G401.6 (cell line): ENCODE data around the gene COX5A.
"Not testable (repeated sequence)": the region's sequence is repeated elsewhere in the genome, so short reads cannot be mapped to it uniquely, and the experiment has no call there.

Experiments
- FAIRE-seq: peaks from 2 replicates; lab custom pipeline; 2012; peaks lifted over from hg19 to GRCh38; lab: Jason Lieb, UNC

The COX5A gene

DNA sequence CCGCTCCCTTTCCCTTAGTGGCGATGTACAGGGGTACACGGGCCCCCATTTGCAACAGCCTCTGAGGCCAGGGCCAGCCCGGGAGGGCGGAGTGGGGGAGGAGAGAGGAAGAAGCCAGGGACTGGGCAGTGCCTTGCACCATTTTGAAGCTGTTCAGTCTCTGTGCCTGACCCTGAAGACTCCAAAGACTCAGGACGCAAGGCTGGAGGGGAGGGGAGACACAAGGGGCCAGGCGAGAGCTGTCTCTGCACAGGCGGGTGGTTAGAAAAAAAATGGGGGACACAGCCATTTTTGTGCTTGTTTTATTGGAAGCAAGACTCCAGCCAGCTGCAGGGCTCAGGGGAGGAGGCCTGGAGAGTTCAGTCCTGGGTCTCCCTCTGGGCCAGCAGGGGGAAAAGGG is 17.1 kb upstream of the COX5A start:
- FAIRE-seq, result no peak

GRCh38 chr15:74954515-74954914 is 16.6 kb upstream of the COX5A start:
- no peak for FAIRE-seq

GRCh38 chr15:74951006-74951405 is 13.1 kb upstream of the COX5A start:
- no peak for FAIRE-seq

GRCh38 chr15:74950078-74950908 is 12.4 kb upstream of the COX5A start:
- peak; percentile 71 for FAIRE-seq

- FAIRE-seq, result no peak
Measured at GRCh38 chr15:74937272-74937589, 642 bp downstream of the COX5A start.

DNA sequence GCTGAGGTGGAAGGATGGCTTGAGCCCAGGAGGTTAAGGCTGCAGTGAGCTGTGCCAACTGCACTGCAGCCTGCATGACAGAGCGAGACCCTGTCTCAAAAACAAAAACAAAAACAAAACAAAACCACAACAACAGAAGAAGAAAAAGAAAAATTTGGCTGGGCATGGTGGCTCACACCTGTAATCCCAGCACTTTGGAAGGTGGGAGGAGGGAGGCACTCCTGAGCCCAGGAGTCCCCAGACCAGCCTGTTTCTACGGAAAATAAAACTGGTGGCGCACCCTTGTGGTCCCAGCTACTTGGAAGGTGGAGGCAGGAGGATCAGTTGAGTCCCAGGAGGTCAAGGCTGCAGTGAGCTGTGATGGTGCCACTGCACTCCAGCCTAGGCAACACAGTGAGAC is 2.7 kb downstream of the COX5A start:
- not testable (repeated sequence) for FAIRE-seq

DNA sequence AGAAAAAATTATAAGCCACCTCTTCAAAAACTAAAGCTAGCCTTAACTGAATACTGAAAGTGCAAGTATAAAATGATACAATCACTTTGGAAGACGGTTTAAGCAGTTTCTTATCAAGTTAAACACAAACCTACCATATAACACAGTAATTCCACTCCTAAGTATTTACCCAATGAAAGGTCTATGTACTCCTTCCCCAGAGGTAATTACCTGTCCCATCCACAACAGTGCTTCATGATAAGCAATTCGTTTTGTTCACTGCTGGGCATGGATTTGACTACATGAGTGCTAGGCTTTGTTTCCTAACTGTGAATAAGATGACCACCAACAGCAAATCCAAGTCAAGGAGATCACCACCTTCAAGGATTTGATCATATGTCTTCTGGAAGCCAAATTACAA is 4.3 kb downstream of the COX5A start:
- FAIRE-seq, result no peak

GRCh38 chr15:74928771-74929198 is 9.1 kb downstream of the COX5A start:
- FAIRE-seq, result no peak

DNA sequence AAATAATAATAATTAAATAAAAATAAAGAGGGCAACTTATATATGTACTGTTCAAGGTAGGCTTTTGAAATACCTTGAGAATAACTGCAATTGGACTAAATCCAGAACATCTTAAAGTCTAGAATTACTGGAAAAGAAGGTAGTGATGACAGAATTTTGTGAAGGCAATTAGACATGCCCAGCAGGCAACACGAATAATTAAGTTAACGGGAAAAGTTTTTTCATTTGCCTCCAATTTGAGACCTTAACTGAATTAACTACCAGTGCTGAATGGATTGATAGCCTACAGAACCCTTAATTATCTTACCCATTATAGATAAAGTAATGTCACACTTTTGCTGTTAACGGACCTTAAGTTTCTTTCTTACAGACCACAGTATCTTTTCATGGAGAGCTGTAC is 13.3 kb downstream of the COX5A start:
- no peak for FAIRE-seq

GRCh38 chr15:74920456-74920855 is 17.4 kb downstream of the COX5A start:
- FAIRE-seq, result no peak

- no peak for FAIRE-seq
Measured at GRCh38 chr15:74917676-74918075, 20.2 kb downstream of the COX5A start.

GRCh38 chr15:74913799-74914198 is 24.1 kb downstream of the COX5A start:
- FAIRE-seq, result not testable (repeated sequence)

DNA sequence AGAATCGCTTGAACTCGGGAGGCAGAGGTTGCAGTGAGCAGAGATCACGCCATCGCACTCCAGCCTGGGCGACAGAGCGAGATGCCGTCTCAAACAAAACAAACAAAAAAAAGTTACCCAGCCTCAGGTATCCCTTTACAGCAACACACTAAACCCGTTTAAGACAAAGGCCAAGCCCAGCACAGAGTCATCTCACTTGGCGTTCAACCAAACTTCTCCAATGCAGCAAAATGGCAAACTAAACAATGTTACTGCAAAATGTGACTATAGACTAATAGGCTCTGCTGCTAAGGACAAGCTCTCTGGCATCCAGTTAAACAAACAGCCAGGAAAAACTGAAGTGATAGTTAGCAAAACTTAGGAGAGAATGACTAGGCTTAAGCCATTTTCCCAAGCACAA is 24.8 kb downstream of the COX5A start:
- no peak for FAIRE-seq

- no peak for FAIRE-seq
Measured at GRCh38 chr15:74908635-74909034, 29.2 kb downstream of the COX5A start.

DNA sequence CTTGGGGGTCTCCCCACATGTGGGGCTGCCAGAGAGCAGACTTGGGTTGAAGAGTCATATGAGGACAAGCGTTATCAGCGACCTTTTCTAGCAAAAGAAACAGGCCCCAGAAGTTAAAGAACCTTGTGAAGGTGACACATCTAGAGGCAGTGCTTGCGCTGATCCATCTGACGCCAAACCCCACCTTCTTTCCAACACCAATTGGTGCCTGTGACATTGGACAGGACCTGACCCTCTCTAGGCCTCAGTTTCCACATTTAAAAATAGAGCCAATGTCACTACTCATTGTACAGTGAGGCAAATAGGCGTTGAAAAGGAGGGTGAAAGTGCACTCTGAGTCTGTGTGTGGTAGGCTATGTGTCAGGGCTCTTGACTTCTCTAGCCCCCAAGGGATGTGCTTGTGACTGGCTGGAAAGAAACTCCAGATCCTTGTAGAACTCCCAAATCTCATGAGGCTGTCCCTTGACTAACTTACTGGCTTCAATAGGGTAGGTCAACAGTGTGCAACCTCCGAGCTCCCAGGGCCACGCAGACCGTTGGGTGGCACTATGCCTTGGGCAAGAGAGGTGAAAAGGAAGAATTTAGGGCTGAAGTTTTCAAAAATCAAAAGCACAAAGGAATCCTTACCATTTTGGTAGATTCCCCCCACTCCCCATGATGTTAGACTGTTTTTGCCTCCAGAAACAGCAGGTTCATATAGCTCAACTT is 30.6 kb downstream of the COX5A start:
- no peak for FAIRE-seq

GRCh38 chr15:74906450-74907162 is 31.3 kb downstream of the COX5A start, which contains the start of gene FAM219B:
FAM219B (minus strand) TSS chr15:74906851; CDS start chr15:74906800, 51 bp downstream.
- FAIRE-seq, result no peak

GRCh38 chr15:74906067-74906449 is 31.8 kb downstream of the COX5A start:
- no peak for FAIRE-seq

- no peak for FAIRE-seq
Measured at GRCh38 chr15:74904190-74904805, 33.6 kb downstream of the COX5A start.

GRCh38 chr15:74903676-74904075 is 34.2 kb downstream of the COX5A start:
- no peak for FAIRE-seq

- no peak for FAIRE-seq
Measured at GRCh38 chr15:74902295-74903075, 35.4 kb downstream of the COX5A start.

DNA sequence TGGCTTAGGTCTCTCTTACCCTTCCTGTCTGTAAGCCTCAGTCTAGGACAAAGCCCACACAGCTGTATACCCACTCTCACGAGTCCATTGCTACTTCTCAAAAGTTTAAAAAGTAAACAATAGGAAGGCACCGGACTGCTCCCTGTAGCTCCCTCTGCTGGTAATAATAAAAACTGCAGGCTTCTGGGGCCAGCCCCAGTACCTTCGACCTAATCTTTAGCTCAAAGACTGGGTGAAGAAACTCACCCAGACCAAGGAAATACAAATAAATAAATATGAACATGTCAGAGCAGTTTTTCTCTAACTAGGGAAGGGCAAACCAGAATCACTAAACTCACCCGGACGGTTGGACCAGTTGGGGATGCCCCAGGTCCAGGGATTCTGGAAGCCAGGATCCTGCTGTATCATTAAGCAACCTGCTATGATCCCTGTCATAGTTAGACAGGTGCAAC is 36.2 kb downstream of the COX5A start:
- FAIRE-seq, result peak; percentile 84

- no peak for FAIRE-seq
Measured at GRCh38 chr15:74897300-74897701, 40.6 kb downstream of the COX5A start.
